Measurements from ENCODE around the gene MBTPS1.
"Not testable (repeated sequence)": the region's sequence is repeated elsewhere in the genome, so short reads cannot be mapped to it uniquely, and the experiment has no call there.

The MBTPS1 gene

GRCh38 chr16:84136331-84137125 is 19.8 kb upstream of the MBTPS1 start:
- DNase-seq, result no peak

GRCh38 chr16:84132527-84133285 is 16.0 kb upstream of the MBTPS1 start:
- no peak for DNase-seq

- DNase-seq, result no peak
Observed at GRCh38 chr16:84131117-84131516, 14.4 kb upstream of the MBTPS1 start.

GRCh38 chr16:84124257-84125073 is 7.7 kb upstream of the MBTPS1 start:
- DNase-seq, result no peak

- DNase-seq, result no peak
Observed at GRCh38 chr16:84121007-84121406, 4.3 kb upstream of the MBTPS1 start.

GRCh38 chr16:84120023-84120422 is 3.3 kb upstream of the MBTPS1 start:
- no peak for DNase-seq

- no peak for DNase-seq
Observed at GRCh38 chr16:84119368-84119767, 2.6 kb upstream of the MBTPS1 start.

GRCh38 chr16:84118315-84118714 is 1.6 kb upstream of the MBTPS1 start:
- DNase-seq, result not testable (repeated sequence)

- no peak for DNase-seq
Observed at GRCh38 chr16:84117494-84117843, 727 bp upstream of the MBTPS1 start.

- peak in 1 of 2 experiments; percentile 27 for DNase-seq
Observed at GRCh38 chr16:84115919-84116719, 623 bp downstream of the MBTPS1 start.

- not testable (repeated sequence) for DNase-seq
Observed at GRCh38 chr16:84111949-84112348, 4.8 kb downstream of the MBTPS1 start.

- no peak for DNase-seq
Observed at GRCh38 chr16:84111525-84111924, 5.2 kb downstream of the MBTPS1 start.

- no peak for DNase-seq
Observed at GRCh38 chr16:84110527-84110926, 6.2 kb downstream of the MBTPS1 start.

GRCh38 chr16:84109598-84110335 is 7.0 kb downstream of the MBTPS1 start:
- DNase-seq, result no peak

GRCh38 chr16:84107921-84108320 is 8.8 kb downstream of the MBTPS1 start:
- DNase-seq, result no peak

GRCh38 chr16:84105948-84106740 is 10.6 kb downstream of the MBTPS1 start:
- no peak for DNase-seq

GRCh38 chr16:84105301-84105815 is 11.4 kb downstream of the MBTPS1 start:
- no peak for DNase-seq

GRCh38 chr16:84104231-84104630 is 12.5 kb downstream of the MBTPS1 start:
- no peak for DNase-seq

GRCh38 chr16:84103678-84104077 is 13.1 kb downstream of the MBTPS1 start:
- no peak for DNase-seq

GRCh38 chr16:84098939-84099338 is 17.8 kb downstream of the MBTPS1 start:
- no peak for DNase-seq

Data from AML-193 (cell line).